Measurements from ENCODE around the gene ARL15.

GRCh38 chr5:53878015-53878414, 432.4 kb downstream of the ARL15 start:
- TF ChIP-seq CTCF (conservative IDR thresholded peaks at IDR 0.05; ENCODE audit: low read length) (no peak), EZH2phosphoT487 (IDR thresholded peaks at IDR 0.05; ENCODE audit: borderline replicate concordance) (no peak)

All from Loucy (cell line).